ENCODE results near the gene GGCT. TPM values are rescaled to one million over a fixed set of nuclear protein-coding genes. Genes with fewer than 3 reads are reported as not detected.
"Not testable (repeated sequence)": the region's sequence is repeated elsewhere in the genome, so short reads cannot be mapped to it uniquely, and the experiment has no call there.

The GGCT gene
- total RNA-seq, 1 experiment from 2014 or later, result 89.5 TPM

GRCh38 chr7:30522159-30522558 lies 17.5 kb upstream of the GGCT start:
- in situ Hi-C loops (cut with HindIII; ENCODE audit: low sequenced_read_pairs), result no loop called here
- DNase-seq (ENCODE audit: low spot score), result no peak

DNA sequence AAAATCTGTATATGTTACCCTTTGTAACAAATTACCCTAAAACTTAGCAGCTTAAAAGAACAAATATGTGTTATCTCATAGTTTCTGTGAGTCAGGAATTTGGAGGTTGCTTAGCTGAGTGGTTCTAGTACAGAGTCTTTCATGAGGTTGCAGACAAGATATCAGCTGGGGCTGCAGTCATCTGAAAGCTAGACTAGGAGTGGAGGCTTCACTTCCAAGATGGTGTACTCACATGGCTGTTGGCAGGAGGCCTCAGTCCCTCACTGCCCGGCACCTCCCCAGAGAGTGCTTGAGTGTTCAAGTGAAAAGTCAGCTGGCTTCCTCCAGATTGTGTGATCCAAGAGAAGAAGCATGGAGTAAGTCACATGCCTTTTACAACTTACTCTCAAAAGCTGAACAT lies 16.9 kb upstream of the GGCT start:
- in situ Hi-C loops (cut with HindIII; ENCODE audit: low sequenced_read_pairs), result no loop called here
- no peak for DNase-seq (ENCODE audit: low spot score)

- no peak for DNase-seq (ENCODE audit: low spot score)
- in situ Hi-C loops (cut with HindIII; ENCODE audit: low sequenced_read_pairs), result no loop called here
Observed at GRCh38 chr7:30519122-30519521, 14.5 kb upstream of the GGCT start.

GRCh38 chr7:30515761-30516160 lies 11.1 kb upstream of the GGCT start:
- DNase-seq (ENCODE audit: low spot score), result no peak
- in situ Hi-C loops (cut with HindIII; ENCODE audit: low sequenced_read_pairs), result no loop called here

- no peak for DNase-seq (ENCODE audit: low spot score)
- in situ Hi-C loops (cut with HindIII; ENCODE audit: low sequenced_read_pairs), result no loop called here
Observed at GRCh38 chr7:30514776-30515175, 10.1 kb upstream of the GGCT start.

DNA sequence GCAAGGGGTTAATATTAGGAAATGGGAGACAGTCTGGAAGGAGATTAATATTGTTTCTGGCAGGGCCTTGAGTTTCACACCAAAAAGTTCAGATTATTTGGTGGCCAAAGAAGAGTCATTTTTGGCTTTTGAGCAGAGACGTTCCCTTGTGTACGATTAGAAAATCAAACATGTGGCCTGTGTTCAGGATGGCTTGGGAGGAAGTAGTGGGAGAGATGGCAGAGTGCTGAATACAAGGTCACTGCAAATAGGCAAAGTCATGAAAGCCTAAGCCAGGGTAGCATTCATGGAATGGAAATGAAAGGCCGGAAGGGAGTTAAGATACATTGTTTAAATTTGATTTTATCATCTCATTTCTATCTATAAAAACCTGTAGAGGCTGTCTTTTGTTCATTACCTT lies 9.5 kb upstream of the GGCT start:
- DNase-seq (ENCODE audit: low spot score), result no peak
- in situ Hi-C loops (cut with HindIII; ENCODE audit: low sequenced_read_pairs), result no loop called here

- DNase-seq (ENCODE audit: low spot score), result no peak
- in situ Hi-C loops (cut with HindIII; ENCODE audit: low sequenced_read_pairs), result no loop called here
Observed at GRCh38 chr7:30513762-30514161, 9.1 kb upstream of the GGCT start.

- no peak for DNase-seq (ENCODE audit: low spot score)
- in situ Hi-C loops (cut with HindIII; ENCODE audit: low sequenced_read_pairs), result no loop called here
Observed at GRCh38 chr7:30511973-30512662, 7.5 kb upstream of the GGCT start.

DNA sequence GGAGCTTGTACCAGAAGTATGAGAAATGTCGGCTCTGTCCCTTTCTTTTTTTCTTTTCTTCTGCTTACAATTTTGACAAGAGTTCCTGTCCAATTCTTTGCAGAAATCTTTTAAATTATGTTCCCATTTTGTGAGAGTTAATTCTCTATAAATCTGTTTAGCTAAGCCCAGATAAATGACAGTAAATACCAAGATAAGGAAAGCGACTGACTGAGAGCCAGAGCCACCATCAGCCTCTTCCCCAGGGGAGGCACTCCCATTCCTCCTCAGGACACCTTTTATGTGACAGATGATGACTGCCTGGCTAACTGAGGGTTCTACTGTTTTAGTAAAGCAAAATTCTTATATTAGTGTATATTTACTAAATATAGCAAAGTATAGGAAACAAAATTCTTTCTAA lies 6.9 kb upstream of the GGCT start:
- in situ Hi-C loops (cut with HindIII; ENCODE audit: low sequenced_read_pairs), result no loop called here
- DNase-seq (ENCODE audit: low spot score), result no peak

- in situ Hi-C loops (cut with HindIII; ENCODE audit: low sequenced_read_pairs), result no loop called here
- DNase-seq (ENCODE audit: low spot score), result peak; percentile 51
Observed at GRCh38 chr7:30510124-30511075, 5.8 kb upstream of the GGCT start.

DNA sequence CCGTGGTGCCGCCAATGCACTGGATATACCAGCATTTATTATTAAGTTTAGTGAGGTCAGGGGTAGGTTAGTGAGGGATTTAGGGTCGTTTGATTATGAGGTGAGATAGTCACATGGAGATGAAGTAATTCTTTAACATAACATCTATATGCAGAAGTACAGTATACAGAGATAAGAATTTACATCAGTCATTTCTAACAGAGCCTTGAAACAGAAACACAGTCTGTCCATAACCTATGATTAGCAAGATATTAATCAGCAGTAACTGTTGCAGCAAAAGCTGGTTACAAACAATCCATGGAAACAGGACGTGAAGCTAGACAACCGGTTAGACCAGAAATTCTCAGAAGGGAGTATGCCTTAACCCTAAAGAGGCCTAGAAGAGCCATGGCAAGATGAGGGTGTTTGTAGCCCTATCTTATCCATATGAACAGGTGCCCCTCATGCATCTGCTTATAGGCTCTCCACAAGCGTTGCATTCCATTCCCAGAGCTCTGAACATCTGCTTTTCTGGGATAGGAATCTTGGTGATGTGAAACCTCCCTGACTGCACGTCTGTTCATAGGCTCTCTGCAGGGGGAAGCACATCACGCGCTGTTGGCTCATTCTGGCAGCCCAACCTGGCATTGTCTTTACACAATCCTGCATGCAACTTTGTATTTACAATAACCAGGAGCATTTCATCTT lies 4.7 kb upstream of the GGCT start:
- in situ Hi-C loops (cut with HindIII; ENCODE audit: low sequenced_read_pairs), result not testable (repeated sequence)

GRCh38 chr7:30507346-30507900 lies 2.8 kb upstream of the GGCT start:
- in situ Hi-C loops (cut with HindIII; ENCODE audit: low sequenced_read_pairs), result not testable (repeated sequence)

More for the DNA sequence above, 4.7 kb upstream of the GGCT start:
- not testable (repeated sequence) for DNase-seq (ENCODE audit: low spot score)

GRCh38 chr7:30505174-30505697 lies 607 bp upstream of the GGCT start:
- no peak for DNase-seq (ENCODE audit: low spot score)
- in situ Hi-C loops (cut with HindIII; ENCODE audit: low sequenced_read_pairs), result no loop called here

More at GRCh38 chr7:30507346-30507900, 2.8 kb upstream of the GGCT start:
- not testable (repeated sequence) for DNase-seq (ENCODE audit: low spot score)

DNA sequence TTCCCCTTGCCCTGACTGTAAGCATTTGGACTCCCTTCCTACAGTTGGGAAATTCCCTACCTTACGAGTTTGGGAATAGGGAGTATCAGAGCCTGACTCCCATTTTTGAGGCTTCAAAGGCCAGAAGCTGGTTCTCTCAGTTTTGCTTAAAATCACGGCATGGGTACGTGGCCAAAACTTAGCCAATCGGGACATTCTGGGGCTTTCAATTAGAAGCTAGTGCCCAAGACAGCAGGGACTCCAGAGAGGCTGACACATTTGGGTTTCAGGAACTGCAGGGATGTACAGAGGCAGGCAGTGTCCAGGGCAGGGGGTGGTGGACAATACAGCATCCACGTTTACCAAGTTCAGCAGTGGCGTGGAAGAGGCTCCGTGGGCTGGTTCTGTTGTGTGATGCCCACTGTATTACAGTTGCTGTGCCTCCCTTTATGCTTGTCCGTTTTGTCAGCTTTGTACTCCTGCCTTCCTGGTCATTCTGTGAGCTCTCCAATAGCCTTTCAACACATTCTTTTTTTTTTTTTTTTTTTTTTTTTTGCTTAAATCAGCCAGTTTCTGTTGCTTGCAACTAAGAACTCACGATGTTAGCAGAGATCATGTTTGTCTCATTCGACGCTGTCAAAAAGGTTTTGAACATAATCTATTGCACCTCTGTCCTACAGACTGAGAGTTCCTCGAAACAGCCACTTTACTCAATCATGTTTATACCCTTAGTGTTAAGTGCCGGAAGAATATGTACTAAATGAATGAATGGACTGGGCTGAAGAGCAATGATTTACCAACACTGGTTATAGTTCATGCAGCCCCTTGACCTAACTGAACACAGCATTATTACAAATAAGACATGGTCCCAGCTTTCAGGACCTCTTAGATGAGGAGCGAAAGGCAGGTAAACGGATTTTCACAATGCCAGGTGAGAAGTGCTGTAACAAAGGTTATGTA lies 1.1 kb downstream of the GGCT start:
- peak; percentile 36 for DNase-seq (ENCODE audit: low spot score)
- in situ Hi-C loops (cut with HindIII; ENCODE audit: low sequenced_read_pairs), result no loop called here

DNA sequence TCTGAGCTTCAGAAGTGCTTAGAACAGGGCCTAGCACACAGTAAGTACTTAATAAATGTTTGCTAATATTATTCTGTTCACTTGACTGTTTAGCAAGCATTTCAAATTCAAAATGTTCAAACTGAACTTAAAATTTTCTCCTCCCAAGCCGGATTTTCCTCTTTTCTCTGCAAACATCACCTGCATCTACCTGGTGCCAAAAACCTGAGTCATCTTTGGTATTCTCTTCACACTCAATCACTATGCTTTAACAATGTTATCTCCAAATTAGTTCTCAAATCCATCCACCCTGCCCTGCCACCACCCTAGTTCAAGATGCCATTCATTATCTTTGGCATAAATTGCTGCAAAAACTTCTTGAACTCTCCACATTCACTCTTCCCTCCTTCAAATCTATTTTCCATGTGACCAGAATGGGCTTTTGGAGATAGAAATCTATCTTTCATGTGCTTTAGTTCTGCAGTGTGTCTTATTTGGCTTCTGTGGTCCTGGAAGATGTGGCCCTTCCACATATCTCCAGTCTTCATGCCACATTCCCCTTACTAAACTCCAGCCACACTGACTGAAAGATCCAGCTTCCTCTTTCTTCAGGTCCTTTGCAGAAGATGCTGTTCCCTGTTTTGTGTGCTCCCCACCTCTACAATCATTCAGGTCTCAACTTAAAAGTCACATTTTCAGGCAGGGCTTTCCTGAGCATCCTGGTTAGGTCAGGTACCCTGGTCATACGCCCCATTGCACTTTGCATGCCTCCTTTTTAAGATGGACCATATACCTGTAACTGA lies 2.0 kb downstream of the GGCT start:
- DNase-seq (ENCODE audit: low spot score), result no peak
- in situ Hi-C loops (cut with HindIII; ENCODE audit: low sequenced_read_pairs), result no loop called here

DNA sequence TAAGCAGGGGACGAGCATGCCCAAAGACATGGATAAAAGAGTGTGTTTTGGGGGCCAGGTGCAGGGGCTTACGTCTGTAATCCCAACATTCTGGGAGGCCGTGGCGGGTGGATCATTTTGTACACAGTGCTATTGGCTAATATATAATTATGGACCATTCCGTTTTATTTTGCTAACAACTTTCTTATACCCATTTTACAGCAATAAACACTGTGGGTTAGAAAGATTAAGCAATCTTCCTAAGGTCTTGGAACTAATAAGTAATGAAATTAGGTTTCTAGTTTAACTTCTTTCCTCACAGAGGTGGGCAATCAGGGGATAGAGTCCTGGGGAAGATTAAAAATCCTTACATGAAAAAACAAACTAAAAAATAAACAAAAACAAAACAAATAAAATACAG lies 3.4 kb downstream of the GGCT start:
- in situ Hi-C loops (cut with HindIII; ENCODE audit: low sequenced_read_pairs), result no loop called here
- DNase-seq (ENCODE audit: low spot score), result no peak

DNA sequence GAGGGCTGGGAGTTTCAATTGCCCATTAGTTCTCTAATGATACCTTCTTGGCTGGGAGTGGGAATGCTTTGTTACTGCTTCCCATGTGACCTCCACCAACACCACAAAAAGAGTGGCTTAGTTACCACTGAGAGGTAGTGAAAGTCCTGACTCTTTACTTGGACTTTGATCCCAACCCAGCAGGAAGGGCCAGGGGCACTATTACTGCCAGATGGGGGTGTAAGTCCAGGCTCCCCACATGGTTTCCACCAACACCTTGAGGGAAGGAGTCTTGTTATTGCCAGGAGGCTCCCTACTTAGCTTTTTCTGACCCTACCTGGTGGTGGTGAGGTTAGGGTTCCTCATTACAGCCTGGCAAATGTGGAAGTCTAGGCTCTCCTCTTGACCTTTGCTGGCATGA lies 11.4 kb downstream of the GGCT start:
- DNase-seq (ENCODE audit: low spot score), result no peak
- in situ Hi-C loops (cut with HindIII; ENCODE audit: low sequenced_read_pairs), result no loop called here

- no peak for DNase-seq (ENCODE audit: low spot score)
- in situ Hi-C loops (cut with HindIII; ENCODE audit: low sequenced_read_pairs), result no loop called here
Observed at GRCh38 chr7:30491417-30491816, 13.2 kb downstream of the GGCT start.

Measured in G401 (cell line).